Peyer's patch (tissue), 4 donors: ENCODE measurements around the gene PMPCA. TPM values are rescaled to one million over a fixed set of nuclear protein-coding genes. Genes with fewer than 3 reads are reported as not detected.

Experiments
- DNase-seq, 3 donors: peaks; one replicate each; pipeline ENCODE4 v3.0.0-alpha.2; 2017 to 2019
- H3K27ac ChIP-seq, 4 donors: fragments of 200-600 bp; sonication (generic); one replicate each; pipeline ENCODE4 v1.5.1; 2016 to 2019
- H3K27me3 ChIP-seq, 2 donors: fragments of 200-600 bp; sonication (generic); one replicate each; pipeline ENCODE4 v1.5.1; 2019
- H3K36me3 ChIP-seq, 3 donors: fragments of 200-600 bp; sonication (generic); one replicate each; pipeline ENCODE4 v1.5.1; 2016 to 2019
- H3K4me1 ChIP-seq, 4 donors: fragments of 200-600 bp; sonication (generic); one replicate each; pipeline ENCODE4 v1.5.1; 2016 to 2019
- H3K4me3 ChIP-seq, 4 donors: fragments of 200-600 bp; sonication (generic); 1 replicate in 3 of 4; 2 replicates in 1 of 4; pipeline ENCODE4 v1.5.1; 2016 to 2019; ENCODE audit warnings: mild to moderate bottlenecking in 1 of 4
- H3K9me3 ChIP-seq, 4 donors: fragments of 200-600 bp; sonication (generic); one replicate each; pipeline ENCODE4 v1.5.1; 2016 to 2019; ENCODE audit warnings: mild to moderate bottlenecking in 1 of 4
- POLR2A ChIP-seq, 2 donors: fragments of 450-650 bp; IDR thresholded peaks; one replicate each; pipeline ENCODE4 v1.5.1; 2017; ENCODE audit warnings: antibody characterized with exemption in 2 of 2, mild to moderate bottlenecking in 2 of 2, moderate library complexity in 2 of 2
- total RNA-seq, 4 donors: library from RNA; depleted of rRNA; stranded (reverse); fragments of >200 nt; gene quantifications; one replicate each; pipeline ENCODE4 v1.1.0, GENCODE V29; 2016
- TF ChIP-seq, protein P1 (sequence below), 6 experiments: fragments of 450-650 bp in 4 of 6; fragments of 200-600 bp in 2 of 6; sonication (generic) in 1 of 6; IDR thresholded peaks; one replicate each; pipeline ENCODE4 v1.5.1; 2017 to 2019; ENCODE audit warnings: antibody characterized with exemption in 6 of 6, mild to moderate bottlenecking in 3 of 6, moderate library complexity in 1 of 6

Gene PMPCA
- total RNA-seq, 4 donors from 2014 or later = 32.8 to 73.4 (median 47.3) TPM

DNA sequence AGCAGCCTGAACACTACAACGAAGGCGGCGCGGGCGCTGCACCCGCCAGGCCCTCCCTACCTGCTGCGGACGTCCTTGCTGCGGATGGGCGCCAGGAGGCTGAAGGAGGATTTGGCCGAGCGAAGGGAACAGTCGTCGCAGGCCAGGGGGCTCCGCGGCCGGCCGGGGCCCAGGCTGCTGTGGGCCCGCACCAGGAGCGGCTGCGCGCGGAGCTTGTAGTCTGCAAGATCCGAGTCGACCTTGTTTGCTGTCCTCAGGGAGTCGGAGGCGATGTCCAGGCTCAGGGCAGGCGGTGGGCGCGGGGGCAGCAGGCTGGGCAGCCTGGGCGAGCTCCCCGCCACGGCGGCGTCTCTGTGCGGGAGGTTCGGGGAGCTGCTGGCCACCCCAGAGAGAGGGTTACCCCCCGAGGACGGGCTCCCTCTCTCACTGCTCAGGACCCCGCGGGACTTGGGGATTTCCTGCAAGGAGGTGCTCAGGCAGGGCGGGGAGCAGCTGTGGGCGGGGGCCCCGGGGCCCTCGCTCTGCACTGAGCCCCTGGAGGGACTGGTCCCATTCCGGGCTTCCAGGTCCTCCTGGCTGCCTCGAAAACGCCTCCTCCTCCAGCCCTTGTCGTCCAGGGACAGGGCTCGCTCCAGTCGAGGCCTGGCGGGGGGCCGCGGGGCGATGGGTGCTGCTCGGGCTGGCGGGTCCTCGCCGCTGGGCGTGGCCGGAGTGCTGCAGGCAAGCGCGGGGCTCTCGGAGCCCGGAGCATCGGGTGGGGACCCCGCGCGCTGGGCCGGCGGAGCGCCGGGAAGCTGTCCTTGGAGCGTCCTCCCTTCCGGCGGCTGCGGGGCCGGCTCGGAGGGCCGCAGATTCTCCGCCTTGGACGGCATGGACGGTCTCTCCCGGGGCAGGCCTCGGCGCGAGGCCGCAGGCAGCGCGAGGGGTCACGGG lies 28.4 kb downstream of the PMPCA start:
- Histone ChIP-seq H3K4me1 (peaks cover 0 to 33% (median 17%) of the 10 kb centered on the region in 4 donors), H3K27me3 (no peaks in the 10 kb centered on the region), H3K9me3 (no peaks in the 10 kb centered on the region), H3K36me3 (peaks cover 0 to 42% (median 0%) of the 10 kb centered on the region in 3 donors), H3K4me3 (peak overlapping the region; percentile 94 to 99 (median 96)), H3K27ac (peak overlapping the region; percentile 75 to 87 (median 78))
- peak; percentile 51 to 64 (median 56) for DNase-seq
- no peak for TF ChIP-seq POLR2A (IDR thresholded peaks at IDR 0.05)
- TF ChIP-seq, protein P1, sequence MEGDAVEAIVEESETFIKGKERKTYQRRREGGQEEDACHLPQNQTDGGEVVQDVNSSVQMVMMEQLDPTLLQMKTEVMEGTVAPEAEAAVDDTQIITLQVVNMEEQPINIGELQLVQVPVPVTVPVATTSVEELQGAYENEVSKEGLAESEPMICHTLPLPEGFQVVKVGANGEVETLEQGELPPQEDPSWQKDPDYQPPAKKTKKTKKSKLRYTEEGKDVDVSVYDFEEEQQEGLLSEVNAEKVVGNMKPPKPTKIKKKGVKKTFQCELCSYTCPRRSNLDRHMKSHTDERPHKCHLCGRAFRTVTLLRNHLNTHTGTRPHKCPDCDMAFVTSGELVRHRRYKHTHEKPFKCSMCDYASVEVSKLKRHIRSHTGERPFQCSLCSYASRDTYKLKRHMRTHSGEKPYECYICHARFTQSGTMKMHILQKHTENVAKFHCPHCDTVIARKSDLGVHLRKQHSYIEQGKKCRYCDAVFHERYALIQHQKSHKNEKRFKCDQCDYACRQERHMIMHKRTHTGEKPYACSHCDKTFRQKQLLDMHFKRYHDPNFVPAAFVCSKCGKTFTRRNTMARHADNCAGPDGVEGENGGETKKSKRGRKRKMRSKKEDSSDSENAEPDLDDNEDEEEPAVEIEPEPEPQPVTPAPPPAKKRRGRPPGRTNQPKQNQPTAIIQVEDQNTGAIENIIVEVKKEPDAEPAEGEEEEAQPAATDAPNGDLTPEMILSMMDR (IDR thresholded peaks at IDR 0.05) = no peak

DNA sequence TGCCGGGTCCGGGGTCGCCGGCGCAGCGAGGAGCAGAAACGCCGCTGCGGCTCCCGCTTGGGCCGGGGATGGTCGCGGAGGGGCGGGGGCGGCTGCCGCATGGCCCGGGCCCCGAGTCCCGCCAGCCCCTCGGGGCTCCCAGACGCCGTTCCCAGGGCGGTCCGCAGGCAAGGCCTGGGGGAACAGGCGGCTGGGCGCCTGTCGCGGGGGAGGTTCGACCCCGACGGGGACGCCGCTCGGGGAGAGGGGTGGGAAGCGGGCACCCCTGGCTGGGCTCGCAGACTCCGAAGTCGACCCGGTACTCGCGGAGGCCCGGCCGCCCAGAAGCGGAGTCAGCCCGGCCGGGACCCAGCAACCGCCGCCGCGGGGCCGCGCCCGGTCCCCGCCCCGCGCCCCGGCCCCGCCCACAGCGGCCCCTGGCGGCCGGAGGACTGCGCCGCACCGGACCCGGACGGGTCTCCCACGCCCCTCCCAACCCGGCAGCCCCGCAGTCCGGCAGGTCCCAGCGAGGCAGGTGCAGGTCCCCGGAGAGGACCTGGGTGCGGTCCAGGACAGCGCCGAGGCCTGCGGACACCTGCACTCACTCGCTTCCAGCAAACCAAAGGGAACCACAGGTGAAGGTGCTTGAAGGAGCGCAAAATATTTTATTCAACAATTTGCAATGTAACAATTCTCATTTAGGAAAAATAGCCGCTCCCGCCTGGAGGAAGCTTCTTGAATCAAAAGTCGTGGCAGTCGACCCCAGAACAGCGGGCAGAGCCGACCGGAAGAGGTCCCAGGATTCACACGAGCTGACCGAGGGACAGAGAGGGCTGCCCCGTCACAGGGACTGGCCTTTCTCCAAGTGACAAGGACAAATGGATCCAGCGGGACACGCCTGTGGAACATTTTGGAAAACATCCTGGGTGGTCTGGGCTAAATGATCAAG lies 29.3 kb downstream of the PMPCA start, which contains the start of gene INPP5E:
INPP5E (minus strand) TSS at position 365 of the 928 bp plus-strand sequence. CDS start 426 bp downstream, outside the sequence.
- Histone ChIP-seq H3K4me1 (peaks cover 0 to 33% (median 17%) of the 10 kb centered on the region in 4 donors), H3K27ac (peak within 1 kb of the TSS; percentile 75 to 87 (median 78)), H3K4me3 (peak within 1 kb of the TSS; percentile 94 to 99 (median 96)), H3K27me3 (no peaks in the 10 kb centered on the region), H3K36me3 (peaks cover 0 to 48% (median 0%) of the 10 kb centered on the region in 3 donors), H3K9me3 (no peaks in the 10 kb centered on the region)
- peak; percentile 65 to 86 (median 84) for DNase-seq
- peak in 1 of 2 donors; percentile 30 for TF ChIP-seq POLR2A (IDR thresholded peaks at IDR 0.05)
- TF ChIP-seq, protein P1 (IDR thresholded peaks at IDR 0.05) = peak in 5 of 6 experiments; percentile 63 to 78 (median 73)

DNA sequence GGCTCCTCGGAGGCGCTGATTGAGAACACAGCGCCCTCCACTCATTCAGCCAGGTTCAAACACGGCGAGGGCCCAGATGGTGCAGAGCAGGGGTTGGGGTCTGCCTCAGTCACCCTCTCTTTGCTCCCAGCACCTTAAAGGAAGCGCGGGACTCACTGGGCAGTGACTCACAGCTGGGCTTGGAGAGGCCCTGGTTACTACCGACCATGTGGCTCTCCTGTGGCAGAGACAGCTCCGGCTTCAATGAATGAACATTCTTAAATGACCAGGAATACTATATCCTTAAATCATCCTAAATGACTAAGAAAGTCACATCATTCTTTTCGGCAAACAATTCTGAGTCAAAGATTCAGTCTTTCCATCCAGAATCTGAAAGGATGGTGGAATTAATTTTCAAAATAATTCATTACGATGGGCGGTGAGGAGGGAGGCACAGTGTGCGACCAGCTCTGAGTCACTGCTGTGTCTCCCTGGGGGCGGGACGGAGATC lies 30.8 kb downstream of the PMPCA start:
- Histone ChIP-seq H3K4me1 (peaks cover 0 to 31% (median 17%) of the 10 kb centered on the region in 4 donors), H3K27me3 (no peaks in the 10 kb centered on the region), H3K27ac (no peak overlapping the region), H3K36me3 (peaks cover 0 to 61% (median 0%) of the 10 kb centered on the region in 3 donors), H3K4me3 (no peak overlapping the region), H3K9me3 (no peaks in the 10 kb centered on the region)
- no peak for TF ChIP-seq POLR2A (IDR thresholded peaks at IDR 0.05)
- no peak for DNase-seq

DNA sequence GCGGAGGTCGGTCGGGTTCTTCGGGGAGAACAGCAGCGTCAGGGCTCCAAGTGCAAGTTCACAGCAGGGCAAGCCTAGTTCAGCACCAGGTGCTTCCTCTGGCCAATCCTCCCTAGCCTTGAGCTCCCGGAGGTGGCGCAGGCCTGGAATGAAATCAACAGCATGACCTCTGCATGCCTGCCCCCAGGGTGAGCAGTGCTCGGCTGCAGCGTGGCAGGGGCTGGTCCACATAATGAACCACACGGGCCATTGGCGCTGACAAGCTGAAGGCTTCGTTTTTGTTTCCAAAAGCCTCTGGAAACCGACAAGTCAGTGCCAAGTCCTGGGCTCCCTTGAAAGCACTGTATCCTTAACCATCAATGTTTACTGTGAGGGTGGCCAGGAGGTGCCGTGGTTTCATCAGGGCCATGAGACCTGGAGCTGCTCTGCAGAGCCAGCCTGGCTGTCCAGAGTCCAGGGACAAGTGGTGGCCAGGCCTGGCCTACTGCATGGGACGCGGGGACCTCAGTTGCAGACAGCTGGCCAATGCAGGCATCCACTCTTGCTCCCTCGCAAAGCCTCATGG lies 31.3 kb downstream of the PMPCA start:
- no peak for DNase-seq
- no peaks in the 10 kb centered on the region for H3K27me3 ChIP-seq

DNA sequence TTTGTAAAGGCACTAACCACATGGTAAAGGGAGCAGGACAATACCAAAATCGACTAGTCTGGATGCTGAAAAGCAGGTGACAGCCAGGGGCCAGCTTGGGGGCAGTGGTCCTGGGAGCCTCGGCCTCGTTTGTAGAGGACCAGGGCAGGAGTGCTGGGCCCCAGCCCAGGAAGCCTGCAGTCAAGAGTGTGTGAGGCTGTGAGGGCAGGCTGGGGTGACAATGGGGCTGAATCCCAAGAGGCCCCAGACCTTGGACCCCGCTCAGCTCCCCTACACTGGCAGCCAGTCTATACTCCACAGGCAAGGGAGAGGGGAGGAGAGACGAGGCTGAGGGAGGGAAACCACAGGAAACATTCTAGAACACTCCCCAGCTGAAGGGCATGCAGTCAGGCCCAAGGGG lies 31.8 kb downstream of the PMPCA start:
- DNase-seq = no peak
- no peak overlapping the region for H3K4me3 ChIP-seq
- H3K9me3 ChIP-seq = no peaks in the 10 kb centered on the region
- no peak for TF ChIP-seq POLR2A (IDR thresholded peaks at IDR 0.05)
- TF ChIP-seq, protein P1 (IDR thresholded peaks at IDR 0.05) = no peak
- peaks cover 0 to 68% (median 0%) of the 10 kb centered on the region in 3 donors for H3K36me3 ChIP-seq
- H3K27ac ChIP-seq = no peak overlapping the region
- H3K27me3 ChIP-seq = no peaks in the 10 kb centered on the region
- H3K4me1 ChIP-seq = peaks cover 0 to 21% (median 16%) of the 10 kb centered on the region in 4 donors

More for the DNA sequence above, 31.3 kb downstream of the PMPCA start:
- peaks cover 0 to 63% (median 0%) of the 10 kb centered on the region in 3 donors for H3K36me3 ChIP-seq
- peaks cover 0 to 26% (median 17%) of the 10 kb centered on the region in 4 donors for H3K4me1 ChIP-seq
- H3K9me3 ChIP-seq = no peaks in the 10 kb centered on the region
- H3K4me3 ChIP-seq = no peak overlapping the region
- no peak overlapping the region for H3K27ac ChIP-seq
- TF ChIP-seq, protein P1 (IDR thresholded peaks at IDR 0.05) = no peak
- TF ChIP-seq POLR2A (IDR thresholded peaks at IDR 0.05) = no peak
